Neural cell (in vitro differentiated cells): ENCODE measurements around the gene AHRR. TPM values are rescaled to one million over a fixed set of nuclear protein-coding genes. Genes with fewer than 3 reads are reported as not detected.
"Not testable (repeated sequence)": the region's sequence is repeated elsewhere in the genome, so short reads cannot be mapped to it uniquely, and the experiment has no call there.

Source experiments
- H2AFZ ChIP-seq: fragments of 200-600, 300-800 bp; sonication (generic), shearing (Covaris generic); 2 replicates; pipeline ENCODE4 v1.6.0; 2014; ENCODE audit warnings: low read depth, mild to moderate bottlenecking, antibody characterized with exemption, low read length, moderate library complexity
- H3F3A ChIP-seq: fragments of 200-600 bp; shearing (Covaris generic); 2 replicates; pipeline ENCODE4 v1.6.1; 2016; ENCODE audit warnings: mild to moderate bottlenecking, moderate library complexity, mixed read lengths, antibody characterized with exemption, low read length; ENCODE audit not compliant: insufficient read depth, poor library complexity, severe bottlenecking
- H3K27ac ChIP-seq: fragments of 200-600, 300-800 bp; sonication (generic), shearing (Covaris generic); 2 replicates; pipeline ENCODE4 v1.5.1; 2014; ENCODE audit warnings: mild to moderate bottlenecking, low read length, moderate library complexity
- H3K27me3 ChIP-seq: fragments of 300-800, 200-600 bp; sonication (generic), shearing (Covaris generic); 2 replicates; pipeline ENCODE4 v1.6.0; 2014; ENCODE audit warnings: mild to moderate bottlenecking, low read depth, low read length, moderate library complexity; ENCODE audit not compliant: insufficient read depth
- H3K36me3 ChIP-seq: fragments of 300-800, 200-600 bp; sonication (generic), shearing (Covaris generic); 2 replicates; pipeline ENCODE4 v1.5.1; 2014; ENCODE audit warnings: mild to moderate bottlenecking, antibody characterized with exemption, low read length, moderate library complexity; ENCODE audit not compliant: insufficient read depth
- H3K4me2 ChIP-seq: fragments of 300-800, 200-600 bp; sonication (generic), shearing (Covaris generic); 2 replicates; pipeline ENCODE4 v1.6.0; 2014; ENCODE audit warnings: mild to moderate bottlenecking, low read length
- H3K4me3 ChIP-seq: fragments of 300-800, 200-600 bp; sonication (generic), shearing (Covaris generic); 2 replicates; pipeline ENCODE4 v1.5.1; 2014; ENCODE audit warnings: mild to moderate bottlenecking, low read length, moderate library complexity
- H3K79me2 ChIP-seq: fragments of 200-600 bp; shearing (Covaris generic); replicated peaks from 2 replicates; pipeline ENCODE4 v1.6.0; 2014; ENCODE audit warnings: mild to moderate bottlenecking, low read length, moderate library complexity; ENCODE audit not compliant: insufficient read depth
- H3K9ac ChIP-seq: fragments of 300-800, 200-600 bp; sonication (generic), shearing (Covaris generic); 2 replicates; pipeline ENCODE4 v1.6.1; 2016; ENCODE audit warnings: mild to moderate bottlenecking, low read length, mixed read lengths
- H3K9me2 ChIP-seq: fragments of 200-600 bp; shearing (Covaris generic); 2 replicates; pipeline ENCODE4 v1.6.1; 2016; ENCODE audit warnings: mild to moderate bottlenecking, low read length, mixed read lengths; ENCODE audit not compliant: insufficient read depth
- H3K9me3 ChIP-seq: fragments of 200-600, 300-800 bp; sonication (generic), shearing (Covaris generic); 2 replicates; pipeline ENCODE4 v1.6.1; 2016; ENCODE audit warnings: mild to moderate bottlenecking, mixed run types, low read length, moderate library complexity, mixed read lengths
- H4K20me1 ChIP-seq: fragments of 200-600 bp; shearing (Covaris generic); 2 replicates; pipeline ENCODE4 v1.6.1; 2016; ENCODE audit warnings: mild to moderate bottlenecking, mixed run types; ENCODE audit not compliant: insufficient read depth
- EP300 ChIP-seq: fragments of 450-650 bp; conservative IDR thresholded peaks from 2 replicates; pipeline ENCODE4 v1.6.1; 2014; ENCODE audit warnings: antibody characterized with exemption, mild to moderate bottlenecking, moderate library complexity; ENCODE audit not compliant: poor library complexity, severe bottlenecking
- EZH2 ChIP-seq: fragments of 200-600, 300-800 bp; shearing (Covaris generic), sonication (generic); IDR thresholded peaks from 2 replicates; pipeline ENCODE4 v1.6.1; 2014; ENCODE audit warnings: antibody characterized with exemption, low read length, borderline replicate concordance, mild to moderate bottlenecking; ENCODE audit not compliant: insufficient read depth, poor library complexity, severe bottlenecking
- MXI1 ChIP-seq: fragments of 450-650 bp; conservative IDR thresholded peaks from 2 replicates; pipeline ENCODE4 v1.6.1; 2014; ENCODE audit warnings: antibody characterized with exemption, mild to moderate bottlenecking; ENCODE audit not compliant: poor library complexity, severe bottlenecking
- POLR2AphosphoS5 ChIP-seq: IDR thresholded peaks from 2 replicates; pipeline ENCODE4 v1.6.1; 2012
- RAD21 ChIP-seq: fragments of 450-650 bp; conservative IDR thresholded peaks from 2 replicates; pipeline ENCODE4 v1.6.1; 2014; ENCODE audit warnings: antibody characterized with exemption, mild to moderate bottlenecking, moderate library complexity
- SMC3 ChIP-seq: fragments of 450-650 bp; conservative IDR thresholded peaks from 2 replicates; pipeline ENCODE4 v1.6.1; 2014; ENCODE audit warnings: antibody characterized with exemption, mild to moderate bottlenecking, moderate library complexity; ENCODE audit not compliant: poor library complexity
- TAF1 ChIP-seq: IDR thresholded peaks from 2 replicates; pipeline ENCODE4 v1.6.1; 2012; ENCODE audit warnings: low read depth
- polyA plus RNA-seq: library from polyadenylated mRNA; depleted of rRNA; stranded (reverse); fragments of >200 nt; gene quantifications from 2 replicates; pipeline ENCODE4 v1.2.3, GENCODE V29; 2014
- TF ChIP-seq, protein P1 (sequence below): fragments of 450-650 bp; IDR thresholded peaks from 2 replicates; pipeline ENCODE4 v1.5.1; 2014; ENCODE audit warnings: antibody characterized with exemption, mild to moderate bottlenecking, moderate library complexity; ENCODE audit not compliant: poor library complexity, severe bottlenecking
- TF ChIP-seq, protein P2 (sequence below): IDR thresholded peaks from 2 replicates; pipeline ENCODE4 v1.6.1; 2012; ENCODE audit warnings: borderline replicate concordance

Gene AHRR
- polyA plus RNA-seq, 1 donor from 2014 or later, result 0.26 TPM

DNA sequence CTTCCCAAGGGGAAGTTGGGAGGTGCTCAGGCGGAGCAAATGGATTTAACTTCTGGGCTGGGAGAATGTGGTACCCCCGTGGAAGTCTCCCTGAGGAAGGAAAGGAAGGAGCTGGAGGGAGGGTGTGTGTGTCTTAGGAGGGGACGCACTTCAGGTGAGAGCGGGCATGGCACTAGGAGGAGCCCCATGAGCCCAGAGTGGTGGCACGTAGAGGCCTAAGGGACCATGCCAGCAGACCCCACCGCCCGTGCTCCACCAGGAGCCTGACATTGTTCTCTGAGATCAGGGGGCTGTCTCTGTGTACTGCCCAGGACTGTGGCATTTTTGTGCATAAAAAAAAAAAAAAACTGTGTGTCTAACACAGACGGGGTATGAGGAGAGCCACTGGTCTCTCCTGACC is 18.5 kb upstream of the AHRR start:
- Histone ChIP-seq H2AFZ (no peak overlapping the region), H4K20me1 (no peaks in the 10 kb centered on the region), H3K4me3 (no peak overlapping the region), H3K79me2 (no peaks in the 10 kb centered on the region), H3K27me3 (no peaks in the 10 kb centered on the region), H3F3A (no peaks in the 10 kb centered on the region), H3K9ac (no peak overlapping the region), H3K9me3 (no peaks in the 10 kb centered on the region), H3K9me2 (no peaks in the 10 kb centered on the region), H3K27ac (no peak overlapping the region), H3K36me3 (no peaks in the 10 kb centered on the region), H3K4me2 (no peak overlapping the region)
- TF ChIP-seq POLR2AphosphoS5 (no peak), MXI1 (no peak), EP300 (no peak), TAF1 (no peak), EZH2 (no peak), SMC3 (no peak), RAD21 (no peak)
- TF ChIP-seq, protein P1, sequence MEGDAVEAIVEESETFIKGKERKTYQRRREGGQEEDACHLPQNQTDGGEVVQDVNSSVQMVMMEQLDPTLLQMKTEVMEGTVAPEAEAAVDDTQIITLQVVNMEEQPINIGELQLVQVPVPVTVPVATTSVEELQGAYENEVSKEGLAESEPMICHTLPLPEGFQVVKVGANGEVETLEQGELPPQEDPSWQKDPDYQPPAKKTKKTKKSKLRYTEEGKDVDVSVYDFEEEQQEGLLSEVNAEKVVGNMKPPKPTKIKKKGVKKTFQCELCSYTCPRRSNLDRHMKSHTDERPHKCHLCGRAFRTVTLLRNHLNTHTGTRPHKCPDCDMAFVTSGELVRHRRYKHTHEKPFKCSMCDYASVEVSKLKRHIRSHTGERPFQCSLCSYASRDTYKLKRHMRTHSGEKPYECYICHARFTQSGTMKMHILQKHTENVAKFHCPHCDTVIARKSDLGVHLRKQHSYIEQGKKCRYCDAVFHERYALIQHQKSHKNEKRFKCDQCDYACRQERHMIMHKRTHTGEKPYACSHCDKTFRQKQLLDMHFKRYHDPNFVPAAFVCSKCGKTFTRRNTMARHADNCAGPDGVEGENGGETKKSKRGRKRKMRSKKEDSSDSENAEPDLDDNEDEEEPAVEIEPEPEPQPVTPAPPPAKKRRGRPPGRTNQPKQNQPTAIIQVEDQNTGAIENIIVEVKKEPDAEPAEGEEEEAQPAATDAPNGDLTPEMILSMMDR, result no peak
- TF ChIP-seq, protein P2, sequence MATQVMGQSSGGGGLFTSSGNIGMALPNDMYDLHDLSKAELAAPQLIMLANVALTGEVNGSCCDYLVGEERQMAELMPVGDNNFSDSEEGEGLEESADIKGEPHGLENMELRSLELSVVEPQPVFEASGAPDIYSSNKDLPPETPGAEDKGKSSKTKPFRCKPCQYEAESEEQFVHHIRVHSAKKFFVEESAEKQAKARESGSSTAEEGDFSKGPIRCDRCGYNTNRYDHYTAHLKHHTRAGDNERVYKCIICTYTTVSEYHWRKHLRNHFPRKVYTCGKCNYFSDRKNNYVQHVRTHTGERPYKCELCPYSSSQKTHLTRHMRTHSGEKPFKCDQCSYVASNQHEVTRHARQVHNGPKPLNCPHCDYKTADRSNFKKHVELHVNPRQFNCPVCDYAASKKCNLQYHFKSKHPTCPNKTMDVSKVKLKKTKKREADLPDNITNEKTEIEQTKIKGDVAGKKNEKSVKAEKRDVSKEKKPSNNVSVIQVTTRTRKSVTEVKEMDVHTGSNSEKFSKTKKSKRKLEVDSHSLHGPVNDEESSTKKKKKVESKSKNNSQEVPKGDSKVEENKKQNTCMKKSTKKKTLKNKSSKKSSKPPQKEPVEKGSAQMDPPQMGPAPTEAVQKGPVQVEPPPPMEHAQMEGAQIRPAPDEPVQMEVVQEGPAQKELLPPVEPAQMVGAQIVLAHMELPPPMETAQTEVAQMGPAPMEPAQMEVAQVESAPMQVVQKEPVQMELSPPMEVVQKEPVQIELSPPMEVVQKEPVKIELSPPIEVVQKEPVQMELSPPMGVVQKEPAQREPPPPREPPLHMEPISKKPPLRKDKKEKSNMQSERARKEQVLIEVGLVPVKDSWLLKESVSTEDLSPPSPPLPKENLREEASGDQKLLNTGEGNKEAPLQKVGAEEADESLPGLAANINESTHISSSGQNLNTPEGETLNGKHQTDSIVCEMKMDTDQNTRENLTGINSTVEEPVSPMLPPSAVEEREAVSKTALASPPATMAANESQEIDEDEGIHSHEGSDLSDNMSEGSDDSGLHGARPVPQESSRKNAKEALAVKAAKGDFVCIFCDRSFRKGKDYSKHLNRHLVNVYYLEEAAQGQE, result no peak

DNA sequence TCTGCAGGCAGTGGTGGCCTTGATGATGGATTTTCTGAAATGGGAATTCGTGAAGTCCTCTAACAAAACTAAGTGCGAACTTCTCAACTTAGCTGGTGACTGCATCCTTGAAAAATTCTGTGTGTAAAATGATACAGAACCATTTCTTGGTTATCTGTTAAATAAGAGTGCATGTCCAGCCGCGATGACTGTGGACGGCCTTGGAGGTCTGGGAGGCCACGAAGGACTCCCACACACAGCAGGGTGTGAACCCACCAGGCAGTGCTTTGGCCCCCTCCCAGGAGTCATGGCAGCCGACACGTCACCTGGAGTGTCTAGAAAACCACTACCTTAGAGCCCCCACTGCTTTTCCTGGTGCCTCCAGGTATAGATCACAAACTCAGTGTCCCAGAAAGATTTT is 17.8 kb upstream of the AHRR start:
- not testable (repeated sequence) for H3K27me3 ChIP-seq, H3K4me2 ChIP-seq, H3F3A ChIP-seq, H3K79me2 ChIP-seq, H2AFZ ChIP-seq, H3K36me3 ChIP-seq, H3K4me3 ChIP-seq, H3K9me2 ChIP-seq, H3K9me3 ChIP-seq, H3K9ac ChIP-seq, H4K20me1 ChIP-seq, H3K27ac ChIP-seq

DNA sequence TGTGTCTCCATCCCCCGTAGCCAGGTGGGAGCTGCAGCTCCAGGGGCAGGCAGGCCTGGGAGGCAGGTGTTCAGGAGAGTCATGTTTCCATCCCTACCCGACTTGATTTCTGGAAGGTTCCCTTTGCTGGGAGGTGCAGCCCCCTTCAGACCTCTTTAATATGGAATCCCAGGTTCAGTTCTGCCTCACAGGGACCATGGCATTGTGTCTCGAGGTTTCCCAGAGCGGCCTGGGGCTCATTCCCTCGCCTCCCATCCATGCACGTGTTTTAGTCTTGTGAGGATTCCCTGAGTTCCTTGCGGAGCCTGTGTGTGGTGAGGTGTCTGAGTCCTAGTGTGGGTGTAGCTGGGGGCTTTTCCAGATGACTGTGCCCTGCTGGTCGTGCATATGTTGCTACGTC is 16.5 kb upstream of the AHRR start:
- Histone ChIP-seq H3K36me3 (no peaks in the 10 kb centered on the region), H3K79me2 (no peaks in the 10 kb centered on the region), H3F3A (no peaks in the 10 kb centered on the region), H3K9me3 (no peaks in the 10 kb centered on the region), H3K4me3 (no peak overlapping the region), H3K9me2 (no peaks in the 10 kb centered on the region), H2AFZ (no peak overlapping the region), H4K20me1 (no peaks in the 10 kb centered on the region), H3K9ac (no peak overlapping the region), H3K27me3 (no peaks in the 10 kb centered on the region), H3K27ac (no peak overlapping the region), H3K4me2 (no peak overlapping the region)
- TF ChIP-seq POLR2AphosphoS5, result no peak
- TF ChIP-seq SMC3, result no peak
- TF ChIP-seq MXI1, result no peak
- no peak for TF ChIP-seq RAD21
- no peak for TF ChIP-seq TAF1
- no peak for TF ChIP-seq EZH2
- no peak for TF ChIP-seq EP300
